K562 (cell line): ENCODE data around the gene DEDD. TPM values are rescaled to one million over a fixed set of nuclear protein-coding genes. Genes with fewer than 3 reads are reported as not detected.

Experiments
- EWSR1 ChIP-seq: fragments of 450-650 bp; IDR thresholded peaks from 2 replicates; pipeline ENCODE4 v1.6.1; 2018; ENCODE audit warnings: borderline replicate concordance, mild to moderate bottlenecking, low read depth, moderate library complexity; ENCODE audit not compliant: partially characterized antibody
- GABPB1 ChIP-seq: sonication (generic); formaldehyde crosslinking; IDR thresholded peaks from 2 replicates; pipeline ENCODE4 v1.8.0; 2022; ENCODE audit warnings: mild to moderate bottlenecking, missing genetic modification reagents
- HMG20A ChIP-seq: fragments of 450-650 bp; formaldehyde crosslinking; conservative IDR thresholded peaks from 2 replicates; pipeline ENCODE4 v1.4.0; 2020; ENCODE audit warnings: mild to moderate bottlenecking, mixed read lengths
- MEIS2 ChIP-seq: fragments of 450-650 bp; IDR thresholded peaks from 2 replicates; pipeline ENCODE4 v1.6.1; 2014; ENCODE audit warnings: mild to moderate bottlenecking; ENCODE audit not compliant: partially characterized antibody
- NFE2 ChIP-seq: IDR thresholded peaks from 2 replicates; pipeline ENCODE4 v1.6.1; 2014; ENCODE audit warnings: antibody characterized with exemption, low read depth
- SMARCB1 ChIP-seq: IDR thresholded peaks from 2 replicates; pipeline ENCODE4 v1.6.1; 2011; ENCODE audit warnings: improper control_type of control experiment, low read depth; ENCODE audit not compliant: insufficient read length
- TBP ChIP-seq: optimal IDR thresholded peaks from 2 replicates; pipeline ENCODE3; 2011; ENCODE audit warnings: low read depth, low read length, improper control_type of control experiment
- TCF7L2 ChIP-seq: fragments of 150-350 bp; IDR thresholded peaks from 2 replicates; pipeline ENCODE4 v1.6.1; 2016; ENCODE audit warnings: low read depth, mild to moderate bottlenecking, low read length, moderate library complexity
- ZNF76 ChIP-seq: fragments of 250-450 bp; sonication (Bioruptor Pico); IDR thresholded peaks from 2 replicates; pipeline ENCODE4 v1.4.0; 2020; ENCODE audit warnings: mild to moderate bottlenecking, moderate library complexity, borderline replicate concordance
- polyA plus RNA-seq, 8 experiments: library from polyadenylated mRNA; depleted of rRNA in 4 of 8; stranded (reverse) in 5 of 8; unstranded in 3 of 8; fragments of >200 nt; fragmentation: Nextera tagmentation in 2 of 8; fragmentation: Illumina TruSeq in 1 of 8; extraction: Ambion mirVana in 2 of 8; extraction: Trizol in 1 of 8; gene quantifications; 2 replicates each; pipeline versions ENCODE4 v1.2.1 to v1.2.3, GENCODE V29; 2011 to 2014; ENCODE audit warnings: inconsistent platforms in 1 of 8, missing spikeins in 1 of 8
- total RNA-seq, 7 experiments: library from RNA; depleted of rRNA in 6 of 7; stranded (reverse); fragments of >200 nt in 6 of 7; fragmentation: Illumina TruSeq in 2 of 7; extraction: Trizol in 2 of 7; gene quantifications; 2 replicates each; pipeline versions ENCODE4 v1.2.1 to v1.2.3, GENCODE V29; 2011 to 2021; ENCODE audit warnings: low replicate concordance in 1 of 7
- TF ChIP-seq, protein P1 (sequence below): fragments of 150-350 bp; conservative IDR thresholded peaks from 2 replicates; pipeline ENCODE4 v1.6.1; 2014; ENCODE audit warnings: low read length
- TF ChIP-seq, protein P2 (sequence below): fragments of 250-450 bp; sonication (Bioruptor Pico); IDR thresholded peaks from 2 replicates; pipeline ENCODE4 v1.5.0; 2021; ENCODE audit warnings: mild to moderate bottlenecking, moderate library complexity
- TF ChIP-seq, protein P3 (sequence below): fragments of 200-800 bp; sonication (Bioruptor generic); IDR thresholded peaks from 2 replicates; pipeline ENCODE4 v1.6.1; 2016; ENCODE audit warnings: missing genetic modification characterization, missing compliant biosample characterization

The DEDD gene
- total and polyA plus RNA-seq, 9 of the 15 experiments (the other 6 are each of a cell fraction or from before 2014, with no cell fraction given) = 11.6 to 41.0 (median 16.8) TPM

DNA sequence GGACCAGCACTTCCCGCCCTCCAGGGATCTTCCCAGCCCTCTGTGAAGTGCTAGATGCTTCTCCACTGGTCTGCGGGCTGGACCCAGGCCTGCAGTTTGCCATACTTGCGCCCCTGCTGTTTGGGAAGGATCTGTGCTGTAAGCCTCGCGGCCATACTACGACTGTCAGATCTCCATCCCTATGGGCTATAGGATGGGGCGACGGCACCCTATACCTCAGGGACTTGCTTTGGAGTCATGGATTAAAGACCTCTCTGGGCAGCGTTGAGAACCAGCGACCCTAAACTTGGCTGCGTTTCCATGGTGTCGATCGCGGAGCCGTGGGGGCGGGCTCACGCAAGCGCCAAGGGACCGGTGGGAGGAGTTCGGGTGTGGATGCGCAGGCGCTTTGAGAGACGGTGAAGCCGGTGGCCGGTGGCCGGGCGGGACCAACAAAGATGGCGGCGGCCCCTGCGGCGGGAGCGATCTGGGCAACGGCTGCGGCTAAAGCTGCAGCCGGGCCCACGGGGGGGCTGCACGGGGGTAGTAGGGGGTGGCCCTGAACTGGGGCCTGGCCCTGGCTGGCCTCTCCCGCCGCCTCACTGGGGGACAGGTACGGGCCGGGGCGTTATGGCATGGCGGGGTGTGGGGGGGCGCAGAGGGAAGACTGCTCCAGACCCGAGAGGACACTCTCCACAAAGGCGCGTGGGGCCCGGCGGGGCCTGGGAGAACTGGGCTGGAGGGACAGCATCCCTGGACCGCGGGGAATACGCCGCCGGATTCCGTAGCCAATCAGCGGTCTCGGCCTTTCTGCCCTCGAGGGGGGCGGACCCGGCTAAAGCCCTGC lies 26.8 kb upstream of the DEDD start, which contains the start of gene USP21 (continued):
- no peak for TF ChIP-seq NFE2
- no peak for TF ChIP-seq HMG20A
- TF ChIP-seq EWSR1 = no peak
- TF ChIP-seq ZNF76 (CRISPR knock-in tag) = no peak
- TF ChIP-seq TCF7L2 = no peak
- TF ChIP-seq, protein P1, sequence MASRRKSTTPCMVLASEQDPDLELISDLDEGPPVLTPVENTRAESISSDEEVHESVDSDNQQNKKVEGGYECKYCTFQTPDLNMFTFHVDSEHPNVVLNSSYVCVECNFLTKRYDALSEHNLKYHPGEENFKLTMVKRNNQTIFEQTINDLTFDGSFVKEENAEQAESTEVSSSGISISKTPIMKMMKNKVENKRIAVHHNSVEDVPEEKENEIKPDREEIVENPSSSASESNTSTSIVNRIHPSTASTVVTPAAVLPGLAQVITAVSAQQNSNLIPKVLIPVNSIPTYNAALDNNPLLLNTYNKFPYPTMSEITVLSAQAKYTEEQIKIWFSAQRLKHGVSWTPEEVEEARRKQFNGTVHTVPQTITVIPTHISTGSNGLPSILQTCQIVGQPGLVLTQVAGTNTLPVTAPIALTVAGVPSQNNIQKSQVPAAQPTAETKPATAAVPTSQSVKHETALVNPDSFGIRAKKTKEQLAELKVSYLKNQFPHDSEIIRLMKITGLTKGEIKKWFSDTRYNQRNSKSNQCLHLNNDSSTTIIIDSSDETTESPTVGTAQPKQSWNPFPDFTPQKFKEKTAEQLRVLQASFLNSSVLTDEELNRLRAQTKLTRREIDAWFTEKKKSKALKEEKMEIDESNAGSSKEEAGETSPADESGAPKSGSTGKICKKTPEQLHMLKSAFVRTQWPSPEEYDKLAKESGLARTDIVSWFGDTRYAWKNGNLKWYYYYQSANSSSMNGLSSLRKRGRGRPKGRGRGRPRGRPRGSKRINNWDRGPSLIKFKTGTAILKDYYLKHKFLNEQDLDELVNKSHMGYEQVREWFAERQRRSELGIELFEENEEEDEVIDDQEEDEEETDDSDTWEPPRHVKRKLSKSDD = no peak
- TF ChIP-seq, protein P2, sequence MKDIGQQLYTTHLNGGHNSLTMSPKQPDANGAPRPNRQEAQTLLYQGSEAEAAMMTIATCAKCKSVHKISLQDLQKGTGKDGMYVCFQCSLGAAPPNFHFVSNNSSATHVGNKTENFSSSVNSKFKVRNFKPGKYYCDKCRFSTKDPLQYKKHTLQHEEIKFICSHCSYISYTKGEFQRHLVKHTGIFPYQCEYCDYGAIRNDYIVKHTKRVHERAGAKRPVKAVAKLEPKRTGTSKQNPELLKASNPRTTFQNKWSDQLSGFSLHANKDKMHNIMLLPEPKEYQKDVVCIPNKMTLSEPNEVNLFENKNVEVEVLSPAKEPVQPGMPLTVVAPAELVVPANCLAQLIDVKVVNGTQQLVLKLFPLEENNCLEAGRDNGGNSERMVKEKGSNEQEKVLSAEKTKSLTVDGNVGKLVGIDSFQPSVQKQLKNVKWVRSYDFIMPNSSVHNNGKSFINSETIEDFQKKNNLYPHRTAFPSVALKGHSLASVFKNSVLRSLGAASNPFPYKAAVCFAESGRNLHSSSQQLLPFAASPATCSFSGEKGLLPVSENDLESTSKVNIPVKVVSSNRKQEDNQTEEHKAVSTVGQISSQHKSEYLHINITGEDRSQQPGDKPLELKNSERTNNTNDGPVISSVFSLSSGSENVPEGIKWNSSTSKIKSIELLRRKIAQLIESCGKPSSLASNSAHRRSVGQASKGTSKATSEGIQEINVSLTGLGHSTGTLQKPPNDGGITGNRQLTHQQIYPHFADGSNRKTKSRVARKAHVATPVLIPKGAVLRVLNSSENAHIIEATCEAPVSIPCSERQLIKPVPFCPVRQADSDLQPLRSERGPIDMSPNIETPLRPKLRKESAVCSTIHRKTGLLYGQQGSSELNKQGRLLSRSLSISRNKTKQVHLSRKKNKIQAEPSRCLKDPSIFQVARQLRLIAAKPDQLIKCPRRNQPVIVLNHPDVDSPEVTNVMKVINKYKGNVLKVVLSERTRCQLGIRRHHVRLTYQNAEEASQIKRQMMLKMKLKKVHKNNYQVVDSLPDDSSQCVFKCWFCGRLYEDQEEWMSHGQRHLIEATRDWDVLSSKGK (CRISPR knock-in tag) = no peak
- TF ChIP-seq, protein P3, sequence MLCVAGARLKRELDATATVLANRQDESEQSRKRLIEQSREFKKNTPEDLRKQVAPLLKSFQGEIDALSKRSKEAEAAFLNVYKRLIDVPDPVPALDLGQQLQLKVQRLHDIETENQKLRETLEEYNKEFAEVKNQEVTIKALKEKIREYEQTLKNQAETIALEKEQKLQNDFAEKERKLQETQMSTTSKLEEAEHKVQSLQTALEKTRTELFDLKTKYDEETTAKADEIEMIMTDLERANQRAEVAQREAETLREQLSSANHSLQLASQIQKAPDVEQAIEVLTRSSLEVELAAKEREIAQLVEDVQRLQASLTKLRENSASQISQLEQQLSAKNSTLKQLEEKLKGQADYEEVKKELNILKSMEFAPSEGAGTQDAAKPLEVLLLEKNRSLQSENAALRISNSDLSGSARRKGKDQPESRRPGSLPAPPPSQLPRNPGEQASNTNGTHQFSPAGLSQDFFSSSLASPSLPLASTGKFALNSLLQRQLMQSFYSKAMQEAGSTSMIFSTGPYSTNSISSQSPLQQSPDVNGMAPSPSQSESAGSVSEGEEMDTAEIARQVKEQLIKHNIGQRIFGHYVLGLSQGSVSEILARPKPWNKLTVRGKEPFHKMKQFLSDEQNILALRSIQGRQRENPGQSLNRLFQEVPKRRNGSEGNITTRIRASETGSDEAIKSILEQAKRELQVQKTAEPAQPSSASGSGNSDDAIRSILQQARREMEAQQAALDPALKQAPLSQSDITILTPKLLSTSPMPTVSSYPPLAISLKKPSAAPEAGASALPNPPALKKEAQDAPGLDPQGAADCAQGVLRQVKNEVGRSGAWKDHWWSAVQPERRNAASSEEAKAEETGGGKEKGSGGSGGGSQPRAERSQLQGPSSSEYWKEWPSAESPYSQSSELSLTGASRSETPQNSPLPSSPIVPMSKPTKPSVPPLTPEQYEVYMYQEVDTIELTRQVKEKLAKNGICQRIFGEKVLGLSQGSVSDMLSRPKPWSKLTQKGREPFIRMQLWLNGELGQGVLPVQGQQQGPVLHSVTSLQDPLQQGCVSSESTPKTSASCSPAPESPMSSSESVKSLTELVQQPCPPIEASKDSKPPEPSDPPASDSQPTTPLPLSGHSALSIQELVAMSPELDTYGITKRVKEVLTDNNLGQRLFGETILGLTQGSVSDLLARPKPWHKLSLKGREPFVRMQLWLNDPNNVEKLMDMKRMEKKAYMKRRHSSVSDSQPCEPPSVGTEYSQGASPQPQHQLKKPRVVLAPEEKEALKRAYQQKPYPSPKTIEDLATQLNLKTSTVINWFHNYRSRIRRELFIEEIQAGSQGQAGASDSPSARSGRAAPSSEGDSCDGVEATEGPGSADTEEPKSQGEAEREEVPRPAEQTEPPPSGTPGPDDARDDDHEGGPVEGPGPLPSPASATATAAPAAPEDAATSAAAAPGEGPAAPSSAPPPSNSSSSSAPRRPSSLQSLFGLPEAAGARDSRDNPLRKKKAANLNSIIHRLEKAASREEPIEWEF (CRISPR knock-in tag) = no peak
- TF ChIP-seq MEIS2 = peak; percentile 93
- TF ChIP-seq GABPB1 (CRISPR knock-in tag) = peak; percentile 70
- TF ChIP-seq TBP = peak; percentile 91
- TF ChIP-seq SMARCB1 = no peak
